ENCODE measurements around the gene RNF39. TPM values are rescaled to one million over a fixed set of nuclear protein-coding genes. Genes with fewer than 3 reads are reported as not detected.

RNF39 gene
- total and polyA plus RNA-seq, 2 of the 13 experiments (the other 11 are each of a cell fraction or from before 2014, with no cell fraction given): 0.13 to 1.8 TPM

- peak; percentile 38 for DNase-seq (ENCODE audit: low spot score)
- Histone ChIP-seq H3K36me3 (replicated peaks in 1 of 2; ENCODE audit: control insufficient read depth in 1 of 2, insufficient read depth in 2 of 2, low read length in 2 of 2) (peaks cover 3 to 6% of the 10 kb centered on the region in 2 experiments; a peak in 2 of 5 replicates), H3K9me3 (ENCODE audit: low read length) (no peaks in the 10 kb centered on the region), H3K79me2 (ENCODE audit: insufficient read depth, low read length) (no peaks in the 10 kb centered on the region), H3K9ac (ENCODE audit: insufficient read depth, low read depth, low read length) (no peak overlapping the region), H2AFZ (ENCODE audit: low read length) (no peak overlapping the region), H3K27ac (ENCODE audit: extremely low read length, insufficient read depth, low read length) (no peak overlapping the region), H3K27me3 (ENCODE audit: control insufficient read depth in 1 of 2, insufficient read depth in 2 of 2, low read length in 2 of 2) (no peaks in the 10 kb centered on the region), H3K4me3 (replicated peaks in 1 of 3; ENCODE audit: insufficient read depth in 1 of 3, low read depth in 2 of 3, low read length in 3 of 3) (no peak overlapping the region), H4K20me1 (ENCODE audit: insufficient read depth, low read length) (no peaks in the 10 kb centered on the region), H3K4me1 (ENCODE audit: insufficient read depth, low read length) (peaks cover 6% of the 10 kb centered on the region), H3K4me2 (ENCODE audit: low read depth, low read length) (no peak overlapping the region)
- FAIRE-seq: peak; percentile 40
- in situ Hi-C loops (cut with HindIII; ENCODE audit: extremely low pct_ligation_motif_present, low pct_unique_long_range_greater_than_20kb): no loop called here
- TF ChIP-seq CTCF (CRISPR knock-in tag; IDR thresholded peaks at IDR 0.05) (peak; percentile 69), TEAD3 (CRISPR knock-in tag; optimal IDR thresholded peaks at IDR 0.05; ENCODE audit: borderline replicate concordance) (peak; percentile 49), SMC3 (IDR thresholded peaks at IDR 0.05; ENCODE audit: low read length) (peak; percentile 43; the same call in 1 of the 2 replicates), RAD21 (CRISPR knock-in tag; IDR thresholded peaks at IDR 0.05) (0 out of 2 replicates have a peak, but pooled peaks have one; percentile 14), STAG1 (CRISPR knock-in tag; IDR thresholded peaks at IDR 0.05) (peak; percentile 52), ETV5 (CRISPR knock-in tag; IDR thresholded peaks at IDR 0.05; ENCODE audit: borderline replicate concordance) (no peak)
- intact Hi-C loops (cut with micrococcal nuclease; ENCODE audit: unreplicated experiment): no loop called here
- WGBS (ENCODE audit: low lambda C conversion rate): 36% methylated on average over 4 of the region's 4 CpGs
- BruUV-seq (replicated peaks): no TSS peak
- CTCF ChIA-PET (ENCODE audit: low intra/inter-chr PET ratio, low total read pairs): interaction anchor here (1.7 kb wide), 1 partner anchor 189 kb away, joined by 12 read pairs; no protein-coding TSS in a partner anchor
- POLR2A ChIA-PET: no interaction called here
- ATAC-seq: peak; percentile 87
Observed at GRCh38 chr6:30037182-30037788, 38.3 kb downstream of the RNF39 start.

GRCh38 chr6:30035784-30036183 is 39.8 kb downstream of the RNF39 start:
- Histone ChIP-seq H3K27ac (ENCODE audit: extremely low read length, insufficient read depth, low read length) (no peak overlapping the region), H3K4me2 (ENCODE audit: low read depth, low read length) (no peak overlapping the region), H3K9me3 (ENCODE audit: low read length) (no peaks in the 10 kb centered on the region), H2AFZ (ENCODE audit: low read length) (no peak overlapping the region), H3K79me2 (ENCODE audit: insufficient read depth, low read length) (no peaks in the 10 kb centered on the region), H3K4me3 (replicated peaks in 1 of 3; ENCODE audit: insufficient read depth in 1 of 3, low read depth in 2 of 3, low read length in 3 of 3) (no peak overlapping the region), H4K20me1 (ENCODE audit: insufficient read depth, low read length) (no peaks in the 10 kb centered on the region), H3K36me3 (replicated peaks in 1 of 2; ENCODE audit: control insufficient read depth in 1 of 2, insufficient read depth in 2 of 2, low read length in 2 of 2) (peaks cover 3 to 6% of the 10 kb centered on the region in 2 experiments; a peak in 2 of 5 replicates), H3K9ac (ENCODE audit: insufficient read depth, low read depth, low read length) (no peak overlapping the region), H3K27me3 (ENCODE audit: control insufficient read depth in 1 of 2, insufficient read depth in 2 of 2, low read length in 2 of 2) (no peaks in the 10 kb centered on the region), H3K4me1 (ENCODE audit: insufficient read depth, low read length) (no peaks in the 10 kb centered on the region)
- no TSS peak for BruUV-seq (replicated peaks)
- FAIRE-seq (no peak), ATAC-seq (no peak), DNase-seq (ENCODE audit: low spot score) (no peak)
- intact Hi-C loops (cut with micrococcal nuclease; ENCODE audit: unreplicated experiment) (no loop called here), in situ Hi-C loops (cut with HindIII; ENCODE audit: extremely low pct_ligation_motif_present, low pct_unique_long_range_greater_than_20kb) (no loop called here)
- POLR2A ChIA-PET: no interaction called here
- 95% methylated on average over 1 of the region's 1 CpG for WGBS (ENCODE audit: low lambda C conversion rate)
- CTCF ChIA-PET (ENCODE audit: low intra/inter-chr PET ratio, low total read pairs): no interaction called here
- TF ChIP-seq ZNF547 (CRISPR knock-in tag; IDR thresholded peaks at IDR 0.05) (no peak), ZNF230 (CRISPR knock-in tag; IDR thresholded peaks at IDR 0.05) (no peak), CHD2 (IDR thresholded peaks at IDR 0.05; ENCODE audit: low read depth, low read length) (no peak), NR2F6 (IDR thresholded peaks at IDR 0.05) (no peak), NR2F6 (CRISPR knock-in tag; IDR thresholded peaks at IDR 0.05) (no peak), MYC (CRISPR knock-in tag; IDR thresholded peaks at IDR 0.05; ENCODE audit: borderline replicate concordance) (no peak), NCOA1 (CRISPR knock-in tag; IDR thresholded peaks at IDR 0.05) (no peak), ZNF766 (CRISPR knock-in tag; IDR thresholded peaks at IDR 0.05; ENCODE audit: borderline replicate concordance) (no peak), CBX2 (IDR thresholded peaks at IDR 0.05; ENCODE audit: low read depth, low read length) (no peak), CBX2 (CRISPR knock-in tag; IDR thresholded peaks at IDR 0.05; ENCODE audit: low read depth) (no peak)

Measured in HepG2 (cell line).